Limb (tissue), 2 donors: ENCODE results near the gene NCR1.
"Not testable (repeated sequence)": the region's sequence is repeated elsewhere in the genome, so short reads cannot be mapped to it uniquely, and the experiment has no call there.

ENCODE experiments used
- DNase-seq, 2 donors: peaks; one replicate each; pipeline ENCODE4 v3.0.0-alpha.2; 2016; ENCODE audit errors: extremely low spot score in 2 of 2

NCR1 gene

GRCh38 chr19:54905803-54906511 lies at the start of gene NCR1:
Gene NCR1 (plus strand): TSS chr19:54906148. CDS start chr19:54906188, 40 bp downstream.
- DNase-seq, result no peak

DNA sequence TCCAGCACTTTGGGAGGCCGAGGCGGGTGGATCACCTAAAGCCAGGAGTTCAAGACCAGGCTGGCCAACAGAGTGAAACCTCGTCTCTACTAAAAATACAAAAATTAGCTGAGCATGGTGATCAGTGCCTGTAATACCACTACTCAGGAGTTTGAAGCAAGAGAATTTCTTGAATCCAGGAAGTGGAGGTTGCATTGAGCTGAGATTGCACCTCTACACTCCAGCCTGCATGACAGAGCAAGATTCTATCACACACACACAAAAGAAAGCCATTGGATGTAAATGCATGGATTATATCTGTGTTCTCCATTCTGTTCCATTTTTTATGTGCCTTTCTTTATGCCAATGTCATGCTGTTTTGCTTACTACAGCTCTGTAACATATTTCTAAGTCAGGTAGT lies 47.5 kb upstream of the NCR1 start:
- DNase-seq, result not testable (repeated sequence)

DNA sequence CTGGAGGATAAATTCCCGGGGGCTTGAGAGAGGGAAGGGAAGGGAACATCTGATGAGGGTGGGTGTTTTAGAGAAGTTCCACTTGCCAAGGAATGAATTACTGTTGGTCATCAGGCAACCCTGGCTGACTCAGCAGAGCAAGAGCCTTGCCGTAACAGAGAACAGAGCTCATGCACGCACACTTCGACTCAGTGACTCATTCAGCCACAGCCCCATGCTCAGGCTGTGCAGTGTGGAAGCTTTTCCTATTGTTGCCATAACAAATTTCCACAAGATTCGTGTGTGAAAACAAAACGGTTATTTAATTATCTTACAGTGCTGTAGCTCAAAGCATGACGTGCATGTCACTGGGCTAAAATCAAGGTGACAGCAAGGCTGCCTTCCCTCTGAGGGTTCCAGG lies 46.5 kb upstream of the NCR1 start:
- not testable (repeated sequence) for DNase-seq

- not testable (repeated sequence) for DNase-seq
Observed at GRCh38 chr19:54863459-54863858, 42.5 kb upstream of the NCR1 start.

GRCh38 chr19:54871696-54872095 lies 34.3 kb upstream of the NCR1 start:
- DNase-seq, result no peak

DNA sequence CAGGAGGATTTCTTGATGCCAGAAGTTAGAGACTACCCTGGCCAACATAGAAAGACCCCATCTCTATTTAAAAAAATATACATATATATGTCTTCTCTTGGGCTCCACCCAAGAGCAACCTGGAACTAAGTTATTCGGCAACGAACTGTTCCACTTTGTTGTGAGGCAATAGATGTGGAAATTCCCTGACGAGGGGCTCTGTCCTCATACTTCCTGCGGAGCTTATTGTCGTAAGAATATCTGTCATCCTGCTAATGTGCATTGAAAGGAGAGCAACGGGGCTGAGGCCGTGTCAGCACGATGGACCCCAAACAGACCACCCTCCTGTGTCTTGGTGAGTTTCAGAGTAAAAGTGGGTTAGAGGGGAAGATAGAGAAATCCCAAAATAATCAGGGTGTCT lies 32.0 kb upstream of the NCR1 start, which contains the start of gene FCAR:
TSS of gene FCAR (plus strand) at position 246 of the 400 bp plus-strand sequence. CDS start at position 301, 55 bp downstream.
- DNase-seq, result no peak

- DNase-seq, result no peak
Observed at GRCh38 chr19:54875506-54875905, 30.4 kb upstream of the NCR1 start.

DNA sequence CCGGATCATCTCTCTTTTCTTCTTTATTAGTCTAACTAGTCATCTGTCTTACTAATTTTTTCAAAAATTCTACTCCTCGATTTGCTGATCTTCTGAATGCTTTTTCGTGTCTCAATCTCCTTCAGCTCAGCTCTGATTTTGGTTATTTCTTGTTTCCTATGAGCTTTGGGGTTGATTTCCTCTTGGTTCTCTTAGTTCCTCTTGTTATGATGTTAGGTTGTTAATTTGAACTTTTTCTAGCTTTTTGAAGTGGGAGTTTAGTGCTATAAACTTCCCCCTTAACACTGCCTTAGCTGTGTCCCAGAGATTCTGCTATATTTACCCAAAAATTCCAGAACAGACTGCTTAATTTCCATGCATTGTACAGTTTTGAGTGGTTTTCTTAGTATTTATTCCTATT lies 28.5 kb upstream of the NCR1 start:
- DNase-seq, result no peak

GRCh38 chr19:54881884-54882283 lies 24.1 kb upstream of the NCR1 start:
- DNase-seq, result no peak

- DNase-seq, result no peak
Observed at GRCh38 chr19:54882758-54883157, 23.2 kb upstream of the NCR1 start.

DNA sequence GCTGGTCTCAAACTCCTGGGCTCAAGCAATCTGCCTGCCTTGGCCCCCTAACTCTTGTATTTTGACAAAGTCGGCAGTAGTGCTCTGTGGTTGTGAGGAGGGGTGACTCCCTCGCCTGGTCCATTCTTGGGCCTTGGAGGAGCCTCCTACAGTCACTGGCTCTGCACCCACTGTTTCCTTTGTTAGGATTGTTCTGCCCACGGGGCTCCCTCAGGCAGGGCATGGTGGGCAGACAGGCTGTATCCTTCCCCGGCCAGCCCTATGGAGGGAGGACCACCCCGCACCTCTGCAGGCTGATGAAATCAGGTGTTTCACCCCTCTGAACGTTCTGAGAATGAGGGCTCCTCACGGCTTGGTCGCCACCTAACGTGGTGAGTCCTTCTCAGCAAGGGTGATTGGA lies 22.7 kb upstream of the NCR1 start:
- no peak for DNase-seq

DNA sequence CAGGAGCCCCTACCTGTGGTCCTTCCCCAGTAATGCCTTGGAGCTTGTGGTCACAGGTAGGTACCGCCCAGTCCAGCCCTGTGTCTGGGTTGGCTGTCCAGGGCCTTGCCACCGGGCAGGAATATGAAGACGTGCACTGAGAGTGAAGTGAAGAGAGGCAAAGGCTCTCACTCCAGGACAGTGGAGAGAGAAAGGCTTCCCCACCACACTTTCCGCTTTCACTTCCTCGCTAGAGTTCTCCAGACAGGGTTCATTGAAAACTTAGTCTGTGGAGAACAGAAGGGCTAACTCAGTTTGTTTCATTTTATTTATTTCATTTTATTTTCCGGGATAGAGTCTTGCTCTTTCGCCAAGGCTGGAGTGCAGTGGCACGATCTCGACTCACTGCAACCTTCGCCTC lies 17.7 kb upstream of the NCR1 start:
- no peak for DNase-seq

DNA sequence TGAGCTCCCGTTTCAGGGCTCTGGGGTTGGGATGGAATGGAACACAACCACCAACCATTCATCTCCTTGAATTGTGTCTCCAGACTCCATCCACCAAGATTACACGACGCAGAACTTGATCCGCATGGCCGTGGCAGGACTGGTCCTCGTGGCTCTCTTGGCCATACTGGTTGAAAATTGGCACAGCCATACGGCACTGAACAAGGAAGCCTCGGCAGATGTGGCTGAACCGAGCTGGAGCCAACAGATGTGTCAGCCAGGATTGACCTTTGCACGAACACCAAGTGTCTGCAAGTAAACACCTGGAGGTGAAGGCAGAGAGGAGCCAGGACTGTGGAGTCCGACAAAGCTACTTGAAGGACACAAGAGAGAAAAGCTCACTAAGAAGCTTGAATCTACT lies 16.4 kb upstream of the NCR1 start:
- no peak for DNase-seq

- no peak for DNase-seq
Observed at GRCh38 chr19:54893406-54893805, 12.5 kb upstream of the NCR1 start.

DNA sequence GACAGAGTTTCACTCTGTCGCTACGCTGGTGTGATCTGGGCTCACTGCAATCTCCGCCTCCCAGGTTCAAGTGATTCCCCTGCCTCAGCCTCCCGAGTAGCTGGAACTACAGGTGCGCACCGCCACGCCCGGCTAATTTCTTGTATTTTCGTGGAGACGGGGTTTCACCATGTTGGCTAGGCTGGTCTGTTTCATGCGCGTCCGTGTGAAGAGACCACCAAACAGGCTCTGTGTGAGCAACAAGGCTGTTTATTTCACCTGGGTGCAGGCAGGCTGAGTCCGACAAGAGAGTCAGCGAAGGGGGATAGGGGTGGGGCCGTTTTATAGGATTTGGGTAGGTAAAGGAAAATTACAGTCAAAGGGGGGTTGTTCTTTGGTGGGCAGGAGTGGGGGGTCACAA lies 11.8 kb upstream of the NCR1 start:
- DNase-seq, result not testable (repeated sequence)

GRCh38 chr19:54896036-54896435 lies 9.9 kb upstream of the NCR1 start:
- DNase-seq, result no peak

GRCh38 chr19:54898685-54899084 lies 7.3 kb upstream of the NCR1 start:
- DNase-seq, result not testable (repeated sequence)

DNA sequence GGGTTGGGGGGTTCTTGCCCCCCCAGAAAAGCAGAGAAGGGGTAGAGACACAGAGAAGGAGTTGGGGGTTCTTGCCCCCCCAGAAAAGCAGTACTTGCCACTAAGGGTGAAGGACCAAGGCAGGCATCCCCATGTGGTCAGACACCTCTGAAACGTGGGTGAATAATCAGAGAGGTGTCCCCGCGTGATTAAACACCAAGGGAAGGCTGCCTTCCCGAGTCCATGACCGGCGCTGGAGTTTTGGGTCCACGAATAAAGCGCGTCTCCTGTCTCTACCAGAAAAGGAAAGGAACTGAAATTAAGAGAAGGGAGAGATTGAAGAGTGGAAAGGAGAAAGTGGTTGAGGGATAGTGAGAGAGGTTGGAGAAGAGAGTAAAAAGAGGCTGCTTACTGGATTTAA lies 6.3 kb upstream of the NCR1 start:
- DNase-seq, result not testable (repeated sequence)

DNA sequence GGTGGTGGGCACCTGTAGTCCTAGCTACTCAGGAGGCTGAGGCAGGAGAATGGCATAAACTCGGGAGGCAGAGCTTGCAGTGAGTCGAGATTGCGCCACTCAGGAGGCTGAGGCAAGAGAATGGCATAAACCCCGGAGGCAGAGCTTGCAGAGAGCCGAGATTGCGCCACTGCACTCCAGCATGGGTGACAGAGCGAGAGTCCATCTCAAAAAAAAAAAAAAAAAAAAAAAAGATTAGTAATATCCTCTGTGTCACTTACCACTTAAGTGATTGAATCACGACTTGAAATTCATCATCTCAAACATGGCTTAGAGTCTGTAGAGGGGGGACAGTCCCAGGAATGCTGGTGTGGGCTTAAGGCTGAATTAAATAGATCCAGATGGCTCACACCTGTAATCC lies 4.8 kb upstream of the NCR1 start:
- DNase-seq, result not testable (repeated sequence)

GRCh38 chr19:54902061-54902460 lies 3.9 kb upstream of the NCR1 start:
- no peak for DNase-seq

- DNase-seq, result no peak
Observed at GRCh38 chr19:54903303-54903702, 2.6 kb upstream of the NCR1 start.

- DNase-seq, result not testable (repeated sequence)
Observed at GRCh38 chr19:54904261-54904660, 1.7 kb upstream of the NCR1 start.

DNA sequence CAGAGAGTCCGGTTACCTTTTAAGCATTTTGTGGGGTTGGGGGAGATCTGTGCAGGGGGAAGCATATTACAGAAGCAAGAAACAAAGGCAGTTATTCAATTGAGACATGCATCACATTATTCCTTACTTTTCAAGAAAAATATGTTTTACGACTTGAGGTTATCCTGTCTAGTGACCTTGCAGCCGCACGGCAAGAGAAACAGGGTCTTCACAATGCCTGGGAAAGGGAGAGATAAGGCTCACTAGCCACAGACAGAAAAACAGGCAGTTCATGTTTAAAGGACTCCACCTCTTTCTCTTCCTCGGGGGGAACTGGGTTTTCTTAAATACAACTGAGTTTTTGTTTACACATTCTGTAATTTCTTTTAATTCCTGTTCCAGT lies 536 bp upstream of the NCR1 start:
- DNase-seq, result no peak

DNA sequence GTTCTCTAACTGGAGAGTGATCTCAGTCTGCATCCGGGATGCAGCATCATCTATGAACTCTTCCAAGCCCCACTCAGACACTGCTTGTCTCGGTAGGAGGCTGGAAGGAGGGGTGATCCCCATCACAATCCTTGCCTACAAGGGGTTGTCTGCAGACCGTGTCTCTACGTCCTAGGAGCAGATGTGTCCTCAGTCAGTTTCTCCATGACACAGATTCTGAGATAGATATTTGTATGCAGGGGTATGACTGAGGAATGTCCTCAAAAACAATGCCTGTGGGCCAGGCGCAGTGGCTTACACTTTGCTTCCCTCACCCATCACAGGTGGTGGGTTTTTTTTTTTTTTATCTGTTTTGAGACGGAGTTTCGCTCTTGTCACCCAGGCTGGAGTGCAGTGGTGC lies 871 bp downstream of the NCR1 start:
- DNase-seq, result no peak
